Mesenteric fat pad (tissue), 1 donor: Measurements from ENCODE around the gene SH3BGRL3. TPM values are rescaled to one million over a fixed set of nuclear protein-coding genes. Genes with fewer than 3 reads are reported as not detected.
"Not testable (repeated sequence)": the region's sequence is repeated elsewhere in the genome, so short reads cannot be mapped to it uniquely, and the experiment has no call there.

ENCODE experiments used
- DNase-seq: peaks from one replicate; pipeline ENCODE4 v3.0.0-alpha.2; 2020; ENCODE audit warnings: low spot score
- total RNA-seq: library from RNA; stranded (reverse); fragmentation: NEBNext Ultra II Directional; extraction: Animal tissue kit (Norgen Biotek cat#: 25700); gene quantifications from one replicate; pipeline ENCODE4 v1.2.1, GENCODE V29; 2021
- donor health status: DM: yes; HTN: yes; CAD: no.

Gene SH3BGRL3
- total RNA-seq, 1 donor from 2014 or later = 229 TPM

DNA sequence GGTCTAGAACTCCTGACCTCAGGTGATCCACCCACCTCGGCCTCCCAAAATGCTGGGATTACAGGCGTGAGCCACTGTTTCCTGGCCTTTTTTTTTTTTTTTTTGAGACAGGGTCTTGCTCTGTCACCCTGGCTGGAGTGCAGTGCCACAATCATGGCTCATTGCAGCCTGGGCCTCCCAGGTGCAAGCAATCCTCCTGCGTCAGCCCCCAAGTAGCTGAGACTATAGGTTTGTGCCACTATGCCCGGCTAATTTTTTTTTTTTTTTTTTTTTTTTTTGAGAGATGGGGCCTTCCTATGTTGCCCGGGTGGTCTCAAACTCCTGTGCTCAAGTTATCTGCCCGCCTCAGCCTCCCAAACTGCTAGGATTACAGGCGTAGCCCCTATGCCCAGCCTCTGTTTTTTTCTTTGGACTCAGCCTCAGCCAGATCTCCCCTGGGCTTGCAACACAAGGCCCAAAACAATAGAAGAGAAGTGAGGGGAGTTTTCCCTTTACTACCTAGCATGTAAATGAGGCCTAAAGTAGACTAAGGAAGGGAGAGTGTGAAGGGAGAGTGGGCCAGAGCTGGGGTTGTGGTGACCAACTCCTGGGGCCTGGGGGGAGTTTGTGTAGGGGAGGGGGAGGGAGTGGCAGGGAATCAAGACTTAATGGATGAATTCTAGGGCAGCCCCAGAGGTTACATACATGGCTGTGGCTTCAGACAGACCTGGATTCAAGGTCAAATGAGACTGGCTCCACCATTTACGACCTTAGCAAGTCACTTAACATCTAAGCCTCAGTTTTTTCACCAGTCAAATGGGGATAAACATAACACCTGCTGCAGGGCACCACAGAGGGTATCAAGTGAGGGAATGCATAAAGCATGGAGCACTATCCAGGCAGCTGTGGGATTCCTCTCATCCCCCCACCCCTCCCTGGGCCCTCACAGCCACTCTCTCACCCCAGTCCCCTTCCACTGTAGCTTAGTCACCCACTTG is 36.3 kb downstream of the SH3BGRL3 start:
- DNase-seq = no peak

DNA sequence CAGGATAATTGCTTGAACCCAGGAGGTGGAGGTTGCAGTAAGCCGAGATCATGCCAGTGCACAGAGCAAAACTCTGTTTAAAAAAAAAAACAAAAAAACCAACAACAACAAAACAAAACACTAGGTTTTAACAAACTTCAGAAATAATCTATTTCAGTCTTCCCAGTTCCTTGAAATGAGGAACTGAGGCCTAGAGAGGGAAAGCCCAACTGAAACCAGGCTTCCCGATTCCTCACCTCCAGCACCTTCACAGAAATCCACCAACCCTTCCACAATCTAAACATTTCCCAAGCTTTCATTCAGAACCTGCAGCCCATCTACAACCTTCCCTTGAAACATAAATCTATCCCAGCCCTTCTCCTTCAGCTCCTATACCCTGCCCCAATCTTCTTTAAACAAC is 37.3 kb downstream of the SH3BGRL3 start:
- DNase-seq = no peak

DNA sequence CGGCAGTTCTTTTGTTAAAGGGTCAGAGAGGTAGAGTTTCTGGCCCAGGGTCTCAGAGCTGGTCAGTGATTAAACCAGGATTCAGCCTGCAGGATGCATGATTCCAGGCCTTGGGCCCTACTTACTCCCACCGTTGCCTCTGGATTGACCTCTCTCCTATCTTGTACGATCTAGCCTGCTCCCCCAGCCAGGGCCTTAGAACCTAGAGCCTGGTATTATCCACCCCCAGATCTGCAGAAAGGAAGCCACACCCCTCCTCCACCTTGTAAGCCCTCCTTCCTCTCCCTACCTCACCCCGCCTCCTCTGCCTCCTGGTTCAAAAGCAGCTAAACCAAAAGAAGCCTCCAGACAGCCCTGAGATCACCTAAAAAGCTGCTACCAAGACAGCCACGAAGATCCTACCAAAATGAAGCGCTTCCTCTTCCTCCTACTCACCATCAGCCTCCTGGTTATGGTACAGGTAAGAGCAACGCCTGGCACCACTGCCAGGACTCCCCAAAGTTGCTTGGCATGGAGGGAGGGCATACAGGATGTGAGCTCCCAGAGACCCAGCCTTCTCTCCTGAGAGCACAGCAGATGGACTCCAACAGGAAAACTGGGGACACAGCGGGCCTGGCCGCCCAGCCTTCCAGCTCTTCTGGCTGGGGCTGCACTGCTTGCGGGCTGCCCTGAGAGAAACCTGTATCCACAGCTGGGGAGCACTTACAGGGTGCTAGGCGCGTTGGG is 37.9 kb downstream of the SH3BGRL3 start, which contains the start of gene CD52:
Gene CD52, plus strand, starts transcription at position 347 of the 726 bp plus-strand sequence. Its CDS starts 60 bp downstream, at position 407.
- DNase-seq = no peak

DNA sequence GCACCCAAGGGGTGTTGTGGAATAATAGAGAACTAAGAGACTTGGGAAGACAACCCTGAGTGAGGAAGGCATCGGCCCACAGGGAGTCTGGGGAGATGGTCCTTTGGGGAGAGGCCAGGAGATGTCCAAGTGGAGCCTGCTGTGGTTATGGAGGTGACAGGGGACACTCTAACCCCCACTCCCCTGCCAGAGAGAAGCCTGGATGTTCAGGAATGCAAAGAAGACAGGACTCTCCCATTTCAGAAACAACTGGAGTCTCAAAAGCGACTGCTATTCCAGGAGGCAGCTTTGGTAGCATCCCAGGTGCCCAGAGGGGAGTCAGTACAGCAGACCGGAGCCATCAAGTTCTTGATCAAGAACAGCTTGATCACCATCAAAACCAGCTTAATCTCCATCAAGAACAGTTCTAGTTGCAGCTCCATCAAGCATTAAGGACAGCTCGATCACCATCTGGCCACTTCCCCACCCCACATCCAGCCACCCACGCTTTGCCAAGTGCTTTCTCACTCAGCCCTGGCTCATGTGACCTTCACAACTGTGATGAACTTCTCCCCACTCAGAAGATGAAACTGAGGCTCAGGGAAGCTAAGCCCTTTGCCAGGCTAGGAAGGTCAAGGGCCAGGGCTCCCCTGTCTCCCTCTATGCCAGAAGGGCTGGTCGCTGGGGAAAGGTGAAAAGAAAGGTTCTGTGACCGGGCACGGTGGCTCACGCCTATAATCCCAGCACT is 38.6 kb downstream of the SH3BGRL3 start:
- no peak for DNase-seq

DNA sequence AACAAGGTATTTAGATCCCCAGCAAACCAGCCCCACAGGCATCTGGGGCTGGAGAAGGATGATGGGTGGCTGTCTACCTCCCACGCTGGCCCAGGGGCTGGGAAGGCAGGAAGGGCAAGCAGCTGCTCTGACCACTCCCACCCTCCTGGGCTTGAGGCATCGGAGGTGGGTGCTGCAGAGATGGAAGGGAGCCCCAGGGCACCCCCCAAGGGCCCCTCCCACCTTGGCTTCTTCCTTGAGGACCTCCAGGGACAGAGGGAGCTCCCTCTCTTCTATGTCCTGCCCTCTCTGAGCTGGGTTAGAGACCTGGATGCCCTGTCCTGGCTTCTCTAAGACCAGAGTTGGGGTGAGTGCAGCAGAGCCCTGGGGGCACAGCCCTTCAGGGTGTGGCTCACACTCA is 41.0 kb downstream of the SH3BGRL3 start:
- DNase-seq = no peak

DNA sequence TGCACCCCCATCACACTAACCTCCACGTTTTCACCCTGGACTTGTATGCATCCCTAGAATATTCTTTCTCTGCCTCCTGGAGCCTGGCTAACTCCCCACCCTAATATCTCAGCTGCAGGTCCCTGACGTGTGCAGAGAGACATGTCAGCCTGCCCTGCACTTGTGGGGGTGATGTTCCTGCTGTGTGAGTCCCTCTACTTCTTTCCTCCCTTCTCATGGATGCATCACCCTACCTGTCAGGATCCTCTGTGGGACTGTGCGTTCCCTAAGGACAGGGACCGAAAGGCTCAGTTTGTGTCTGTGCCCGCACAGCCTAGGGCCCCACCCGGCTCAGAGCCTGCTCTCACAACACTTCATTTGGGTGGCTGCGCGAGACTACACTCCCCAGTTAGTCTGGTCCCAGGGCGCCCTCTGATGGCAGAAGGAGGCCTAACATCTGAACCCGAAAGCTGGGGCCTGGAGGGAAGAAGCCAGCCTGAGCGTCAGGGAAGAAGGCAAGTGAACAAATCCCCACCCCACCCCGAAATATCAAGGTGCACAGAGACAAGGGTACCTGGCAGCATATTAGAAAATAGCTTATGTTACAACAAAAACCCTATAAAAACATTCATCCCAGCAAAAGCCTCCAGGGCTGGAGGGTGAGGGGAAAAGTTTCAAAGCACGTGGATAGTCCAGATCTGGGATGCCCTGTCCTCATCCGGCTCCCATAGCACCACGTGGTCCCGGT is 41.6 kb downstream of the SH3BGRL3 start:
- DNase-seq = peak; percentile 95

DNA sequence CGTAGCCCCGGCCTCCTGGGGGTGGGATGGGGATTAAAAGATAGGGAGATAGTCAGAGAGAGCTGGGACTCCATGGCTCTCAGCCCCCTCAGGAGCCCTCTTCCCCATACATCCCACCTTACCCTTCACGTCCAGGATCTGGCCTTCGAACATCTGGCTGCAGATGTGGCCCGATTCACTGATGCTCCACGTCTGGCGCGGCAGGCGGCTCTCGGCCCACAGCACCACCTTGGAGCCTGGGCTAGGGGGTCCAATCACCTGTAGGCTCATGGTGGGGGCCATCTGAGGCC is 42.1 kb downstream of the SH3BGRL3 start:
- DNase-seq = no peak

DNA sequence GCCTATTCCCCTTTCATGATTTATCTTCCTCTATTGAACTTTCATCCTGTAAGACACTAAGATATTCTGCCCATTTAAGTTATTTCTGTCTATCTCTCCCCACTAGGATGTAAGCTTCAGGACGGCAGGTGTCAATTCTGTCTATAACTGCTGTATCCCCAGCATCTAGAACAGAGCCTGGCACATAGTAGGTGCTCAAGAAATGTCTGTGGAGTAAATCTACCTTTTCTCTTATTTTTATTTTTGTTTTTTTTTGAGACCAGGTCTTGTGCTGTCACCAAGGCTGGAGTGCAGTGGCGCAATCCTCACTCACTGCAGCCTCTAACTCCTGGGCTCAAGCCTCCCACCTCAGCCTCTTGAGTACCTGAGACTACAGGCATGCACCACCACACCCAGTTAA is 43.5 kb downstream of the SH3BGRL3 start:
- no peak for DNase-seq

DNA sequence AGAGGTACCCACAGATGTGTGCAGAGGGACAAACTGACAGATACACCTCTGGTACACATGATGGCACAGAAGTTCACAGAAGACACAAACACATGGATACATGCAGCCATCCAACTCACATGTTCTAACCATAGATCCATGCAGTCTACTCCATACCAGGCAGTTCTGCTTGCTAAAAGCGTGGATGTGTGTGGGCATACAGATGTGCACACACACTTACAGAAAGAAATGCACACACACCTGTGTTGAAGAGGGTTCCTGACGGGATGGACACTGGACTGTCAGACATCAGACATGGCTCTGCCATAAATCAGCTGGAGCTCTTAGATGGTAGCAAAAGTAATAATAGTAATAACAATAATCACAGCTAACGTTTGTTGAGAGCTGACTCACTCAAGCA is 44.7 kb downstream of the SH3BGRL3 start:
- DNase-seq = no peak

DNA sequence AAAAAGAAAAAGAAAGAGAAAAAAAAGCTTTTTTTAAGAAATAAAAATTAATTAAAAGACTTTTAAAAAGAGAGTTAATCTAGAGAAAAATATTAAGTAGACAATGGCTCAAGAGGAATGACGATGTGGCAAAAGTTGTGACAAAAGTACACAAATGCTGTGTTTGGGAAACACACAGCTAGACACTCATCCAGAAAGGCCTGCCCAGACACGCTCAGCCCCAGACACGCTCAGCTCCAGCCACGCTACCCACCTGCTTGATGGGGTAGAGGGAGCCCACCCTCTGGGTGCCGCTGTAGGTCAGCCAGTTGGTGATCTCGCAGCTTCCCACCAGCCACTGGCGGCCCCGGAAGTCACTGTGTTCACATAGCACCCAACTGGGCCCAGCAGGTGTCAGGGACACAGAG is 48.1 kb downstream of the SH3BGRL3 start:
- no peak for DNase-seq

DNA sequence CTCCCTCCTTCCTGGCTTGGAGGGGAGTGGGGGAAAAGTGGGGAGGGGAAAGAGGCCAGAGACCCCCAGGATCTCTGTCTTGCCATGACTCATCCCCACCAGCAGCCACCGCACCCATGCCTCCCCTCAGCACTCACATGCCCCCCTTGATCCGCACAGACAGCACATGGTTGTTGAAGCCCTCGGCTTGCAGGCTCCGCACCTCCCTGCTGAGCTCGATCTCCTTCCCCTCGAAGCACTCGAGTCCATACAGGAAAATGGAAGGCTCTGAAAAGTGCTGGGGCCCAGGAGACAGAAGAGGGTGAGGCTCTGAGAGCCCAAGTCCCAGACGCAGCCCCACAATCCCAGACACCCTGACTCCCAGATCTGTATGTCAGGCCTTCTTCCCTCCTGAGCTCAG is 48.7 kb downstream of the SH3BGRL3 start:
- DNase-seq = no peak

DNA sequence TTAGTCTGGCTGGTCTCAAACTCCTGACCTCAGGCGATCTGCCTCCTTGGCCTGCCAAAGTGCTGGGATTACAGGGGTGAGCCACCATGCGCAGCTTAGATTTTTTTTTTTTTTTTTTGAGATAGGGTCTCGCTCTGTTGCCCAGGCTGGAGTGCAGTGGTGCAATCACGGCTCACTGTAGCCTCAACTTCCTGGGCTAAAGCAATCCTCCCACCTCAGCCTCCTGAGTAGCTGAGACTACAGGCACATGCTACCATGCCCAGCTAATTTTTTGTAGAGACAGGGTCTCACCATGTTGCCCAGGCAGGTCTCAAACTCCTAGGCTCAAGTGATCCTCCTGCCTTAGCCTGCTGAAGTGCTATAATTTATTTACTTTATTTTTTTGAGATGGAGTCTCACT is 49.5 kb downstream of the SH3BGRL3 start:
- not testable (repeated sequence) for DNase-seq

DNA sequence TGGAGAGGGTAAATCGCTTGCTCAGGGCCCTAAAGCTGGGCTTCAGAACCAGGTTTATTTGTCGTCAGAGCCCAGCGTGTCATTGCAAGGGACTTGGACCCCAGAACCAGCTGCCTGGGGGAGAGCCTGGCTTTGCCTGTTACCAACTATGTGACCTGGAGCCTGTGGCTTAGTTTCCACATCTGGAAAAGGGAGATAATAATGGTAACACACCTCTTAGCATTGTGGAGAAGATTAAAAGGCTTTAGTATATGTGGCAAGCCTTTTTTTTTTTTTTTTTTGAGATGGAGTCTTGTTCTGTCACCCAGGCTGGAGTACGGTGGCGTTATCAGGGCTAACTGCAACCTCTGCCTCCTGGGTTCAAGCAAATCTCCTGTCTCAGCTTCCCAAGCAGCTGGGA is 50.4 kb downstream of the SH3BGRL3 start:
- no peak for DNase-seq

Other genes with a start within 250 kb of the SH3BGRL3 start
- not detected for gene SLC30A2, start 234.0 kb upstream of the SH3BGRL3 start, total RNA-seq
- 0.26 TPM for gene TRIM63, start 212.5 kb upstream of the SH3BGRL3 start, total RNA-seq
- 6.4 TPM for gene PDIK1L, start 168.3 kb upstream of the SH3BGRL3 start, total RNA-seq
- 6.3 TPM for gene FAM110D, start 121.0 kb upstream of the SH3BGRL3 start, total RNA-seq
- gene C1orf232, start 111.1 kb upstream of the SH3BGRL3 start, total RNA-seq = not detected
- 32.7 TPM for gene ZNF593, start 110.2 kb upstream of the SH3BGRL3 start, total RNA-seq
- gene ZNF593OS, start 108.3 kb upstream of the SH3BGRL3 start, total RNA-seq = not detected
- gene CNKSR1, start 102.6 kb upstream of the SH3BGRL3 start, total RNA-seq = 1.7 TPM
- not detected for gene CATSPER4, start 89.5 kb upstream of the SH3BGRL3 start, total RNA-seq
- 3.5 TPM for gene CEP85, start 45.9 kb upstream of the SH3BGRL3 start, total RNA-seq
- 22.2 TPM for gene UBXN11, start 26.6 kb downstream of the SH3BGRL3 start, total RNA-seq
- 27.1 TPM for gene CD52, start 37.9 kb downstream of the SH3BGRL3 start, total RNA-seq
- gene CRYBG2, start 74.0 kb downstream of the SH3BGRL3 start, total RNA-seq = 0.06 TPM
- not detected for gene ZNF683, start 92.7 kb downstream of the SH3BGRL3 start, total RNA-seq
- not detected for gene LIN28A, start 130.7 kb downstream of the SH3BGRL3 start, total RNA-seq
- 141 TPM for gene DHDDS, start 152.2 kb downstream of the SH3BGRL3 start, total RNA-seq
- gene HMGN2, start 192.4 kb downstream of the SH3BGRL3 start, total RNA-seq = 151 TPM
- 28.3 TPM for gene RPS6KA1, start 249.7 kb downstream of the SH3BGRL3 start, total RNA-seq